Fibroblast of lung (primary cell): Measurements from ENCODE around the gene TICRR. TPM values are rescaled to one million over a fixed set of nuclear protein-coding genes. Genes with fewer than 3 reads are reported as not detected.
"Not testable (repeated sequence)": the region's sequence is repeated elsewhere in the genome, so short reads cannot be mapped to it uniquely, and the experiment has no call there.

Experiments used
- DNase-seq, 2 donors: peaks; one replicate each; pipeline versions ENCODE4 v3.0.0 to v3.0.0-alpha.2; 2010; ENCODE audit warnings: low read depth in 2 of 2
- H2AFZ ChIP-seq: 2 replicates; pipeline ENCODE4 v1.5.1; 2012; ENCODE audit warnings: low read length, control low read depth, inconsistent platforms
- H3K27ac ChIP-seq: 2 replicates; pipeline ENCODE4 v1.5.1; 2011; ENCODE audit warnings: low read length, control low read depth; ENCODE audit not compliant: insufficient read depth
- H3K27me3 ChIP-seq: 2 replicates; pipeline ENCODE4 v1.5.1; 2011; ENCODE audit warnings: mild to moderate bottlenecking, low read length; ENCODE audit not compliant: control insufficient read depth, insufficient read depth
- H3K36me3 ChIP-seq: 2 replicates; pipeline ENCODE4 v1.5.1; 2011; ENCODE audit warnings: low read length; ENCODE audit not compliant: control insufficient read depth, insufficient read depth
- H3K4me1 ChIP-seq: 2 replicates; pipeline ENCODE4 v1.5.1; 2011; ENCODE audit warnings: low read length; ENCODE audit not compliant: control insufficient read depth, insufficient read depth; ENCODE audit errors: extremely low read depth
- H3K4me2 ChIP-seq: 2 replicates; pipeline ENCODE4 v1.5.1; 2011; ENCODE audit warnings: low read length, control low read depth; ENCODE audit not compliant: insufficient read depth; ENCODE audit errors: extremely low read depth
- H3K4me3 ChIP-seq, 4 experiments: fragments of 200-600 bp in 1 of 4; sonication (generic) in 1 of 4; replicated peaks in 1 of 4; 2 replicates each; pipeline ENCODE4 v1.5.1; 2011 to 2016; ENCODE audit warnings: low read length in 4 of 4, low read depth in 3 of 4, mild to moderate bottlenecking in 3 of 4, control low read depth in 2 of 4, inconsistent platforms in 1 of 4, mixed read lengths in 1 of 4; ENCODE audit not compliant: insufficient read depth in 1 of 4; ENCODE audit errors: control extremely low read depth in 1 of 4
- H3K79me2 ChIP-seq: 2 replicates; pipeline ENCODE4 v1.5.1; 2012; ENCODE audit warnings: mild to moderate bottlenecking, low read length, inconsistent platforms; ENCODE audit not compliant: control insufficient read depth, insufficient read depth
- H3K9ac ChIP-seq: 2 replicates; pipeline ENCODE4 v1.5.1; 2011; ENCODE audit warnings: mild to moderate bottlenecking, low read length, control low read depth; ENCODE audit not compliant: insufficient read depth
- H3K9me3 ChIP-seq: 2 replicates; pipeline ENCODE4 v1.5.1; 2012; ENCODE audit warnings: low read depth, low read length; ENCODE audit not compliant: control insufficient read depth, insufficient read depth
- H4K20me1 ChIP-seq: 2 replicates; pipeline ENCODE4 v1.5.1; 2011; ENCODE audit warnings: low read length; ENCODE audit not compliant: control insufficient read depth, insufficient read depth; ENCODE audit errors: extremely low read depth
- CTCF ChIP-seq, 2 donors: IDR thresholded peaks in 1 of 2; conservative IDR thresholded peaks in 1 of 2; 1 replicate in 1 of 2; 2 replicates in 1 of 2; pipeline ENCODE4 v1.5.1; 2011 to 2012; ENCODE audit warnings: low read length in 2 of 2, control low read depth in 1 of 2, inconsistent platforms in 1 of 2, low read depth in 1 of 2, mild to moderate bottlenecking in 1 of 2
- EZH2 ChIP-seq: IDR thresholded peaks from 2 replicates; pipeline ENCODE4 v1.5.1; 2012; ENCODE audit warnings: low read length, control low read depth, mild to moderate bottlenecking; ENCODE audit errors: missing control alignments
- polyA plus RNA-seq, 2 donors: library from polyadenylated mRNA; depleted of rRNA in 1 of 2; stranded (reverse) in 1 of 2; unstranded in 1 of 2; fragments of >200 nt; gene quantifications; 2 replicates each; pipeline ENCODE4 v1.2.1, GENCODE V29; 2011 to 2012; ENCODE audit warnings: missing spikeins in 1 of 2
- total RNA-seq: library from RNA; depleted of rRNA; stranded (reverse); fragments of >200 nt; gene quantifications from 2 replicates; pipeline ENCODE4 v1.2.1, GENCODE V29; 2014

Gene TICRR
- total and polyA plus RNA-seq, 2 donors (not counting 1 experiment from before 2014, with no cell fraction given) = 1.2 to 1.6 TPM

- DNase-seq = no peak
- Histone ChIP-seq H3K79me2 (no peaks in the 10 kb centered on the region), H3K36me3 (no peaks in the 10 kb centered on the region)
These were observed 31.9 kb upstream of the TICRR start for GRCh38 chr15:89543389-89543788.

DNA sequence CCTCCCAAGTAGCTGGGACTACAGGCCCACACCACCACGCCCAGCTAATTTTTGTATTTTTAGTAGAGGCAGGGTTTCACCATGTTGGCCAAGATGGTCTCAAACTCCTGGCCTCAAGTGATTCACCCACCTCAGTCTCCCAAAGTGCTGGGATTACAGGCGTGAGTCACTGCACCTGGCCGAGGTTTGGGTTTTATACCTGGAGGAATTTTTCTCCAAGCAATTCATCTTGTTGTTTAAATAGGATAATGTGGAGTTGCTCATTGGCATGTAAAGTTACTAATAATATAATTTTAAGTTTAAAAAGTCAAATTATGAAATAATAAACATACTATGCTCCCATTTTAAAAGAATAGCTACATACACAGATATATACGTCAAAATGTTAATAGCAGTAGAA lies 26.1 kb upstream of the TICRR start:
- H3K9ac ChIP-seq, DNase-seq, H2AFZ ChIP-seq, H3K27ac ChIP-seq, H4K20me1 ChIP-seq, H3K4me1 ChIP-seq, H3K4me3 ChIP-seq, H3K36me3 ChIP-seq, H3K9me3 ChIP-seq, H3K27me3 ChIP-seq, H3K79me2 ChIP-seq, H3K4me2 ChIP-seq: not testable (repeated sequence)

More at GRCh38 chr15:89543389-89543788, 31.9 kb upstream of the TICRR start:
- Histone ChIP-seq H3K4me1 (no peaks in the 10 kb centered on the region), H3K9me3 (no peaks in the 10 kb centered on the region), H3K4me2 (no peak overlapping the region), H3K27ac (no peak overlapping the region), H3K27me3 (peaks cover 6% of the 10 kb centered on the region), H3K4me3 (no peak overlapping the region), H4K20me1 (no peaks in the 10 kb centered on the region), H3K9ac (no peak overlapping the region), H2AFZ (no peak overlapping the region)
- TF ChIP-seq EZH2 = no peak
- TF ChIP-seq CTCF (conservative IDR thresholded peaks at IDR 0.05 in 1 of 2, IDR thresholded peaks at IDR 0.05 in 1 of 2; ENCODE audit: low read depth in 1 of 2, low read length in 2 of 2) = no peak

- Histone ChIP-seq H3K36me3 (no peaks in the 10 kb centered on the region), H4K20me1 (no peaks in the 10 kb centered on the region), H3K4me2 (no peak overlapping the region), H3K9me3 (no peaks in the 10 kb centered on the region), H2AFZ (no peak overlapping the region), H3K4me3 (no peak overlapping the region), H3K79me2 (no peaks in the 10 kb centered on the region), H3K4me1 (no peaks in the 10 kb centered on the region), H3K9ac (no peak overlapping the region), H3K27me3 (peaks cover 6% of the 10 kb centered on the region), H3K27ac (no peak overlapping the region)
- no peak for TF ChIP-seq CTCF (conservative IDR thresholded peaks at IDR 0.05 in 1 of 2, IDR thresholded peaks at IDR 0.05 in 1 of 2; ENCODE audit: low read depth in 1 of 2, low read length in 2 of 2)
- TF ChIP-seq EZH2 = no peak
- DNase-seq = no peak
These were observed 24.8 kb upstream of the TICRR start for GRCh38 chr15:89550427-89550826.
